Erythroblast (primary cell): ENCODE data around the gene SYNDIG1L.
A peak's percentile ranks its signal among the peaks of the same experiment; 100 is the strongest.

Experiments
- DNase-seq, 2 experiments: peaks; one replicate each; lab custom pipeline; 2025; lab: John Stamatoyannopoulos, UW
- GATA1 ChIP-seq: IDR thresholded peaks from 2 replicates; pipeline ENCODE4 v1.6.1; 2011; ENCODE audit warnings: low read depth, mild to moderate bottlenecking, control low read depth, low read length, moderate library complexity
- POLR2A ChIP-seq: IDR thresholded peaks from 2 replicates; pipeline ENCODE4 v1.6.1; 2011; ENCODE audit warnings: mild to moderate bottlenecking, low read length

Gene SYNDIG1L

GRCh38 chr14:74426202-74426582 is at the start of gene SYNDIG1L:
SYNDIG1L (minus strand) TSS chr14:74426210; CDS start chr14:74409744, 16,466 bp downstream.
- TF ChIP-seq GATA1: no peak
- TF ChIP-seq POLR2A: no peak
- DNase-seq: no peak

DNA sequence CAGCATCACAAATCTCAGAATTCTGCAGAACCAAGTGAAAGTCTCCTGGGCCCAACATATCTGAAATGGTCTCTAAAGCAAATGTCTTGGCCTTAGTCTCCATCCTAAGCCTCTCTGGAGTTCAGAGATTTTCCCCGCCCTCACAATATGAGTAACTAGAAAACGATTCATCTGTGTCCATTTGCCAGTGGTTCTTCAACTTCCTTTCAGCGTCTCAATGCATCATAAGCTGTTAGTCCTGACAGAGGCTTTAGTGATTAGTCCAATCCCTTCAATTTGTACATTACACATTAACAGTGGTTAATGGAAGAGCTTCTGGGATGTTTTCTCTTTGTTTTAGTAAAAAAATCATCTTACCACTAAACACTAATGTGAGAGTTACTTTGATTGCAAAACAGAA is 49.7 kb upstream of the SYNDIG1L start:
- TF ChIP-seq GATA1: no peak
- TF ChIP-seq POLR2A: no peak
- no peak for DNase-seq

- TF ChIP-seq POLR2A: no peak
- no peak for TF ChIP-seq GATA1
- no peak for DNase-seq
Observed at GRCh38 chr14:74474376-74474775, 48.4 kb upstream of the SYNDIG1L start.

GRCh38 chr14:74472601-74473000 is 46.6 kb upstream of the SYNDIG1L start:
- DNase-seq: no peak
- TF ChIP-seq POLR2A: no peak
- TF ChIP-seq GATA1: no peak

DNA sequence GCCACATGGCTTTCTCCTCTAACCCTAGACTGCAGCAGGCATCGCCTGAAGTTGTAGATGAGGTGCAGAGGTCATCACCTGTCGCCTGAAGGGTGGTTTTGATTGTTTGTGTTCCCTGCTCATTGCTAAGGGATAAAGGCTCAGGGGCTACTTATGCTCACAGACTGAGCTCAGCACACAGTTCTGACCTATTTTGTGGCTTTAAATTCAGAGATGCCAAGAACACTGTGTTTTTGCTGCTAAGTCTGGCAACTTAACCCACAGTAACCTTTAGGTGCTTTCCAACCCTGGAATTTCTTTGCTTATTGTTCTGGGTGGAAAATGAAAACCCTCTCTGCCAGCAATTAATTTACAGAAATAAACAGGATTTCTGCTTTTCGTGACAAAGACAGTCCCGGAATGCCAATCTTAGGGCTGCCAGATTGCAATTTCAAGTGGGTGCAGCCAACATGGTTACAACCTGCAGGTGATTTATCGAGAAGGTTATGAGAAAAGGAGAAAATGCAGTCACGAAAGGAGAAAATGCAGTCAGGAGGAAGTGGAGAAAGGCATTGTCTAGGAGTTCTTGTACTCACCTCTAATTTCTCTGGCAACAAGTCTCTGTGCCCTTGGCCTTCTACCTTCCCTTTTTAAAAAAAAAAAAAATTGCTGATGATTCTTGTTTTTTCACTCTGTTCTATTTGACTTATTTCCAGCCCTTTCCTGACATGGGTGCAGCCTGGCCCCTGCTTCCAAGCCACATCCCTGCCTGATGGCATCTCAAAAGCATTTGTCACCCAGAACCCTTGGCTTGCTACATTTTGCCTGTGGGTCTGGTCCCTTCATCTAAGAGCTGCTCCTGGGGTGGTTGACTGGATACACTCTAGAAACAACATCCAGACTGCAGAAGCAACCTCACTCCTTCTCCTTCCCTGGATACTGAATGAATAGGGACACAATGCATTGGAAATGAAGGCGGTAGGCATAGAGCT is 43.8 kb upstream of the SYNDIG1L start:
- DNase-seq: no peak
- TF ChIP-seq POLR2A (no peak), GATA1 (no peak)

- no peak for DNase-seq
- no peak for TF ChIP-seq GATA1
- TF ChIP-seq POLR2A: no peak
Observed at GRCh38 chr14:74468513-74468912, 42.5 kb upstream of the SYNDIG1L start.

GRCh38 chr14:74465335-74465734 is 39.3 kb upstream of the SYNDIG1L start:
- no peak for DNase-seq
- no peak for TF ChIP-seq GATA1
- TF ChIP-seq POLR2A: no peak

- TF ChIP-seq POLR2A (no peak), GATA1 (no peak)
- DNase-seq: no peak
Observed at GRCh38 chr14:74464785-74465184, 38.8 kb upstream of the SYNDIG1L start.

DNA sequence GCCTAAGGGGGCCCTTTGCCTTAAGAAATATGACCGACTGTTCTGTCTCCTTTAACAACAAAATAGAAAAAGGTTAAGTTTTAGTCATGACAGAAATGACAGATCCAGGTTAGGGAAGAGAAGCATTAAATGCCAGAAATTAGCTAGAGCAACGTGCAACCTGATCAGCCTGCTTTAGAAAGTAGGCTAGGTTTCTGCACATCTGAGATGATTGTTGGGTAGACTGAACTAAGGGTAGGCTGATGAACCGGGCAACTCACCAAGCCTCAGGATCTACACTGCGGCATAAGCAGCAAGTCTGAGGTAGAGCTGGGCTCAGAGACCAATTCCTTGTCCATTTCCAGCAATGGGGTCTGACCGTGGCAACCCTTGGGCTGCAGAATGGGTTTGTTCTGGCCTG is 37.7 kb upstream of the SYNDIG1L start:
- no peak for DNase-seq
- TF ChIP-seq GATA1 (no peak), POLR2A (no peak)

GRCh38 chr14:74462993-74463392 is 37.0 kb upstream of the SYNDIG1L start:
- TF ChIP-seq GATA1: no peak
- TF ChIP-seq POLR2A: no peak
- DNase-seq: no peak

DNA sequence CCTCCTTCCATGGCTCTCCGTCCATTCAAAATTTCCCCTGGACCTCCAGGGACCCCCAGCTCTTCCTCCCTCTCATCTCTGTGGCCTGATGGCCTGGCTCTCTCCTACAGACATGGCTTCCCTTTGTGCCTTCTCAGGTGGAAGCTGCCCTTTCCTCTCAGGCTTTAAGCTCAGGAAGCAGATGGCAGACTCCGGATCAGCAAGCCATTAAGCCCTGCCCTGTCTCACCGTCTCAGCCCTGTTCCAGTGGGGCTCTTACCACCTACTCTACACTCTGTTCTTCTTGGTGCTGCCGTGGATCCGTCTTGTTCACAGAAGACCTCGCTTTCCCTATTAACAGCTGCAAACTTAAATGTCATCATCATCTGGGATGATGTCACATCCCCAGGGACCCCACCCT is 34.0 kb upstream of the SYNDIG1L start:
- TF ChIP-seq GATA1 (no peak), POLR2A (no peak)
- no peak for DNase-seq

DNA sequence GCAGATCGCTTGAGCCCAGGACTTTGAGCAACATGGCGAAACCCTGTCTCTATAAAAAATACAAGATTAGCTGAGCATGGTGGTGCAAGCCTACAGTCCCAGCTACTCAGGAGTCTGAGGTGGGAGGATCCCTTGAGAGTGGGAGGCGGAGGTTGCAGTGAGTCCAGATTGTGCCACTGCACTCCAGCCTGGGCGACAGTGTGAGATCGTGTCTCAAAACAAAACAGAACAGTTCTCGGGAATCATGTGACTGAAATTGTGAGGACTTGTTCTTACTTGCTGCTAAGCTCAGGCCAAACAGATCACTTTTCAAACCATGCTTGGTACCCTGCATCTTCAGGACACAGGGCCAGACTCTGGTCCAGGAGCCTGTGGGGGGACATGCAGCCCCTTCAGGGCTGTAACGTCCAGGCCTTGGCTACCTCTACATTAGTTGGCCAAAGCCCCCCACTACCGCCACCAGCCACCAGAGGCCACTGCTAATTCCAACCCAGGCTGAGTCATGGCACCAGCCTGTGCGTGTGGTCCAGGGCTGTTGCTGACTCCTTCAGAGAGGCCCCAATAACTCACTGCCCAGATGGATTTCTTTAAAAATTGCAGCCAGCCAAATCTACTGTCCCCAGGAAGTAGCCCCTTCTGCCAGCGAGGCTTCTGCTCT is 33.4 kb upstream of the SYNDIG1L start:
- peak; percentile 31 to 61 for DNase-seq
- TF ChIP-seq GATA1: no peak

- no peak for DNase-seq
- no peak for TF ChIP-seq GATA1
- no peak for TF ChIP-seq POLR2A
Observed at GRCh38 chr14:74457565-74457895, 31.5 kb upstream of the SYNDIG1L start.
